ENCODE data around the gene ADAD2.

DNA sequence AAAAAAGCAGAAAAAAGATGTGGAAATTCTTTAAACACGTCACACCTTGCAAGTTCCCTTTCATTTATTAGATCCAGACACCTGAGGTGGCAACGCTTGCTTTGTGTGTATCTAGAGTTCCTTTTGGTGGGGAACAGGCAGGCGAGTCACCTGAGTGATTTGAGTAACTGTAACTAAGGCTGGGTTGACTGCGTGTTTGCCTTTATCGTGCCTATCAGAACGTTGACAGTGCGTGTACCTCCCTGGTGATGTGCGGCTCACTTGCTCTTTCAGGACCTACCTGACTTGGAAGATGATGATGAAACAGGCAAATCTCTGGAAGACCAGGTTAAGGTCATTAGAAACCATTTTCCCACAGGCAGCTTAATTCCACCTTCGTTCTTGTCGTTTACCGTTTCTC is 16.6 kb upstream of the ADAD2 start:
- TF ChIP-seq, protein P1, sequence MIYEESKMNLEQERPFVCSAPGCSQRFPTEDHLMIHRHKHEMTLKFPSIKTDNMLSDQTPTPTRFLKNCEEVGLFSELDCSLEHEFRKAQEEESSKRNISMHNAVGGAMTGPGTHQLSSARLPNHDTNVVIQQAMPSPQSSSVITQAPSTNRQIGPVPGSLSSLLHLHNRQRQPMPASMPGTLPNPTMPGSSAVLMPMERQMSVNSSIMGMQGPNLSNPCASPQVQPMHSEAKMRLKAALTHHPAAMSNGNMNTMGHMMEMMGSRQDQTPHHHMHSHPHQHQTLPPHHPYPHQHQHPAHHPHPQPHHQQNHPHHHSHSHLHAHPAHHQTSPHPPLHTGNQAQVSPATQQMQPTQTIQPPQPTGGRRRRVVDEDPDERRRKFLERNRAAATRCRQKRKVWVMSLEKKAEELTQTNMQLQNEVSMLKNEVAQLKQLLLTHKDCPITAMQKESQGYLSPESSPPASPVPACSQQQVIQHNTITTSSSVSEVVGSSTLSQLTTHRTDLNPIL (CRISPR knock-in tag; IDR thresholded peaks at IDR 0.05; ENCODE audit: low read depth): no peak
- TF ChIP-seq OSR1 (CRISPR knock-in tag; IDR thresholded peaks at IDR 0.05) (no peak), RARB (CRISPR knock-in tag; IDR thresholded peaks at IDR 0.05) (no peak), BACH2 (CRISPR knock-in tag; IDR thresholded peaks at IDR 0.05; ENCODE audit: borderline replicate concordance) (no peak), ZNF565 (CRISPR knock-in tag; conservative IDR thresholded peaks at IDR 0.05; ENCODE audit: low read depth) (no peak), ISL1 (CRISPR knock-in tag; IDR thresholded peaks at IDR 0.05) (no peak), ZFP3 (CRISPR knock-in tag; IDR thresholded peaks at IDR 0.05) (no peak), ZNF8 (CRISPR knock-in tag; IDR thresholded peaks at IDR 0.05) (no peak), ARNTL (CRISPR knock-in tag; IDR thresholded peaks at IDR 0.05; ENCODE audit: borderline replicate concordance, low read depth) (no peak), PPARA (CRISPR knock-in tag; IDR thresholded peaks at IDR 0.05; ENCODE audit: borderline replicate concordance) (no peak), ESRRG (CRISPR knock-in tag; IDR thresholded peaks at IDR 0.05) (no peak)
- TF ChIP-seq, protein P2, sequence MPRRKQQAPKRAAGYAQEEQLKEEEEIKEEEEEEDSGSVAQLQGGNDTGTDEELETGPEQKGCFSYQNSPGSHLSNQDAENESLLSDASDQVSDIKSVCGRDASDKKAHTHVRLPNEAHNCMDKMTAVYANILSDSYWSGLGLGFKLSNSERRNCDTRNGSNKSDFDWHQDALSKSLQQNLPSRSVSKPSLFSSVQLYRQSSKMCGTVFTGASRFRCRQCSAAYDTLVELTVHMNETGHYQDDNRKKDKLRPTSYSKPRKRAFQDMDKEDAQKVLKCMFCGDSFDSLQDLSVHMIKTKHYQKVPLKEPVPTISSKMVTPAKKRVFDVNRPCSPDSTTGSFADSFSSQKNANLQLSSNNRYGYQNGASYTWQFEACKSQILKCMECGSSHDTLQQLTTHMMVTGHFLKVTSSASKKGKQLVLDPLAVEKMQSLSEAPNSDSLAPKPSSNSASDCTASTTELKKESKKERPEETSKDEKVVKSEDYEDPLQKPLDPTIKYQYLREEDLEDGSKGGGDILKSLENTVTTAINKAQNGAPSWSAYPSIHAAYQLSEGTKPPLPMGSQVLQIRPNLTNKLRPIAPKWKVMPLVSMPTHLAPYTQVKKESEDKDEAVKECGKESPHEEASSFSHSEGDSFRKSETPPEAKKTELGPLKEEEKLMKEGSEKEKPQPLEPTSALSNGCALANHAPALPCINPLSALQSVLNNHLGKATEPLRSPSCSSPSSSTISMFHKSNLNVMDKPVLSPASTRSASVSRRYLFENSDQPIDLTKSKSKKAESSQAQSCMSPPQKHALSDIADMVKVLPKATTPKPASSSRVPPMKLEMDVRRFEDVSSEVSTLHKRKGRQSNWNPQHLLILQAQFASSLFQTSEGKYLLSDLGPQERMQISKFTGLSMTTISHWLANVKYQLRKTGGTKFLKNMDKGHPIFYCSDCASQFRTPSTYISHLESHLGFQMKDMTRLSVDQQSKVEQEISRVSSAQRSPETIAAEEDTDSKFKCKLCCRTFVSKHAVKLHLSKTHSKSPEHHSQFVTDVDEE (CRISPR knock-in tag; IDR thresholded peaks at IDR 0.05): no peak
- TF ChIP-seq, protein P3, sequence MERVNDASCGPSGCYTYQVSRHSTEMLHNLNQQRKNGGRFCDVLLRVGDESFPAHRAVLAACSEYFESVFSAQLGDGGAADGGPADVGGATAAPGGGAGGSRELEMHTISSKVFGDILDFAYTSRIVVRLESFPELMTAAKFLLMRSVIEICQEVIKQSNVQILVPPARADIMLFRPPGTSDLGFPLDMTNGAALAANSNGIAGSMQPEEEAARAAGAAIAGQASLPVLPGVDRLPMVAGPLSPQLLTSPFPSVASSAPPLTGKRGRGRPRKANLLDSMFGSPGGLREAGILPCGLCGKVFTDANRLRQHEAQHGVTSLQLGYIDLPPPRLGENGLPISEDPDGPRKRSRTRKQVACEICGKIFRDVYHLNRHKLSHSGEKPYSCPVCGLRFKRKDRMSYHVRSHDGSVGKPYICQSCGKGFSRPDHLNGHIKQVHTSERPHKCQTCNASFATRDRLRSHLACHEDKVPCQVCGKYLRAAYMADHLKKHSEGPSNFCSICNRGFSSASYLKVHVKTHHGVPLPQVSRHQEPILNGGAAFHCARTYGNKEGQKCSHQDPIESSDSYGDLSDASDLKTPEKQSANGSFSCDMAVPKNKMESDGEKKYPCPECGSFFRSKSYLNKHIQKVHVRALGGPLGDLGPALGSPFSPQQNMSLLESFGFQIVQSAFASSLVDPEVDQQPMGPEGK (CRISPR knock-in tag; IDR thresholded peaks at IDR 0.05; ENCODE audit: borderline replicate concordance): no peak
